Lower leg skin (tissue), 4 donors: ENCODE measurements around the gene TMPRSS6. TPM values are rescaled to one million over a fixed set of nuclear protein-coding genes. Genes with fewer than 3 reads are reported as not detected.

ENCODE experiments used
- DNase-seq, 2 donors: peaks; one replicate each; pipeline ENCODE4 v3.0.0-alpha.2; 2019; ENCODE audit warnings: low spot score in 2 of 2
- H3K4me3 ChIP-seq: fragments of 200-600 bp; sonication (generic); 2 replicates; pipeline ENCODE4 v1.5.1; 2017; ENCODE audit warnings: mild to moderate bottlenecking, low read depth; ENCODE audit not compliant: poor library complexity, severe bottlenecking
- POLR2A ChIP-seq, 2 donors: fragments of 450-650 bp; IDR thresholded peaks; one replicate each; pipeline ENCODE4 v1.6.1; 2016 to 2017; ENCODE audit warnings: antibody characterized with exemption in 2 of 2, mild to moderate bottlenecking in 1 of 2, moderate library complexity in 1 of 2
- WGBS, 2 donors: methylation state at CpG; one replicate each; pipeline ENCODE4 v1.1.5; 2018; 5-methylcytosine and 5-hydroxymethylcytosine counted together
- intact Hi-C: fragments of 100-400 bp; cut with DNase I; formaldehyde crosslinking; loops from one replicate; pipeline ENCODE4 v1.15.0; 2023; ENCODE audit warnings: low total_unique reads
- total RNA-seq, 4 donors: library from RNA; depleted of rRNA; stranded (reverse); fragments of >200 nt; gene quantifications; one replicate each; pipeline ENCODE4 v1.1.0, GENCODE V29; 2016
- TF ChIP-seq, protein P1 (sequence below), 3 donors: fragments of 450-650 bp; IDR thresholded peaks; one replicate each; pipeline ENCODE4 v1.5.1; 2016; ENCODE audit warnings: antibody characterized with exemption in 3 of 3, mild to moderate bottlenecking in 3 of 3, moderate library complexity in 2 of 3

TMPRSS6 gene
- total RNA-seq, 4 donors from 2014 or later = 0.65 to 7.5 (median 2.8) TPM

DNA sequence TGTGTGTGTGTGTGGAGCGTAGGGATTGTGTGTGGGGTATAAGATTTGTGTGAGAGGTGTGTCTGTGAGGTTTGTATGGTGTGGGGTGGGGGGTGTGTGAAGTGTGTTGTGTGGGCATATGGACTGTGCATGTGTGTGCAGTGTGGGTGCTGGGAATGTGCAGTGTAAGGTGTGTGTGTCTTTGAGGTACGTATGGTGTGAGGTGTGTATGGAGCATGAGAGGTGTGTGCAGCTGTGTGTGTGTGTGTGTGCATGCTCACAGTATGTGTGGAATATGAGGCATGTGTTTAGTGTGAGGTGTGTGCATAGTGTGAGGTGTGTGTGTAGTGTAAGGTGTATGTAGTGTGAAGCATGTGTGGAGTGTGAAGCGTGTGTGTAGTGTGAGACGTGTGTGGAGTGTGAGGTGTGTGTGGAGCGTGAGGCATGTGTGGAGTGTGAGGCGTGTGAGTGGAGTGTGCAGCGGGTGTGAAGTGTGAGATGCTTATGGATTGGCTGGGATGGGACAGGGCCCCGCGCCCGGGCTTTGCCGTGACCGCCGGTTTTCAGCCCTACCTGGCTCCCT lies 1.7 kb upstream of the TMPRSS6 start:
- TF ChIP-seq, protein P1, sequence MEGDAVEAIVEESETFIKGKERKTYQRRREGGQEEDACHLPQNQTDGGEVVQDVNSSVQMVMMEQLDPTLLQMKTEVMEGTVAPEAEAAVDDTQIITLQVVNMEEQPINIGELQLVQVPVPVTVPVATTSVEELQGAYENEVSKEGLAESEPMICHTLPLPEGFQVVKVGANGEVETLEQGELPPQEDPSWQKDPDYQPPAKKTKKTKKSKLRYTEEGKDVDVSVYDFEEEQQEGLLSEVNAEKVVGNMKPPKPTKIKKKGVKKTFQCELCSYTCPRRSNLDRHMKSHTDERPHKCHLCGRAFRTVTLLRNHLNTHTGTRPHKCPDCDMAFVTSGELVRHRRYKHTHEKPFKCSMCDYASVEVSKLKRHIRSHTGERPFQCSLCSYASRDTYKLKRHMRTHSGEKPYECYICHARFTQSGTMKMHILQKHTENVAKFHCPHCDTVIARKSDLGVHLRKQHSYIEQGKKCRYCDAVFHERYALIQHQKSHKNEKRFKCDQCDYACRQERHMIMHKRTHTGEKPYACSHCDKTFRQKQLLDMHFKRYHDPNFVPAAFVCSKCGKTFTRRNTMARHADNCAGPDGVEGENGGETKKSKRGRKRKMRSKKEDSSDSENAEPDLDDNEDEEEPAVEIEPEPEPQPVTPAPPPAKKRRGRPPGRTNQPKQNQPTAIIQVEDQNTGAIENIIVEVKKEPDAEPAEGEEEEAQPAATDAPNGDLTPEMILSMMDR (IDR thresholded peaks at IDR 0.05) = no peak
- TF ChIP-seq POLR2A (IDR thresholded peaks at IDR 0.05) = no peak
- WGBS, 2 donors = 87 to 89% methylated on average over 13 of the region's 13 CpGs
- H3K4me3 ChIP-seq = no peak overlapping the region
- no peak for DNase-seq
- intact Hi-C loops = no loop called here

DNA sequence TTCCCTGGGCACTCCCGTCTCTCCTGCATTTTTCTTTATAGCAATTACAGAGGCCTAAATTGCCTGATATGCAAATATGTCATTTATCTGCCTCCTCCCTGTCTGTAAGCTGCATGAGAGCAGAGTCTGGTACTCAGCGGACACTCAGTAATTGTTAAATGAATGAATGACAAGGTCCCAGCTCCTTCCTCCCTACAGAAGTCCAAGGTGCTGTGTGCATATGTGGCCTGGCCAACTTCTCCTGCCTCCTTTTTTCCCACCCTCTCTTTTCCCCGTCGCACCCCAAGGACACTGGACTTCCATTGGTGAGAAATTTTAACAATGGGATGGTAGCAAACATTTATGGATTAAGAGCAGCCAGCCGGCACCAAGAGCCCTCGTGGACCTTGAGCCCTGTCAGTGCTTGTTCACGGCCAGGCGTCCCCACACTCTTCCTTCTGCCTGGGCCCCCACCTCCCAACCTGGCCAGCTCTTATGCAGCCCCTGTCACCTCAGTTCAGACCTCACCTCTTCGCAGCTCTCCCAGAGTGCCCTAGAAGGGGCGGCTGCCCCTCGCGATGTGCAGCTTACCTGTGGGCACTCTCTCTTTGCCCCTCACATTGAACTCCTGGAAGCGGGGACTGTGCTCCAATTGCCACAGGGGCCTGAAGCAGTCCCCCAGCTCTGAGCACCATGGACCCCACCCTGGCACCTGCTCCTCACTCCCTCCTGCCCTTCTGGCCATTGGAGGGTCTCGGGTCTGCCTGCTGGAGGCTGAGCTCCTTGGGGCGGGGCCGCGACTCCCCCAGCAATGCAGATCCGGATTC lies 1.5 kb downstream of the TMPRSS6 start:
- TF ChIP-seq, protein P1 (IDR thresholded peaks at IDR 0.05) = no peak
- TF ChIP-seq POLR2A (IDR thresholded peaks at IDR 0.05) = no peak
- no peak for DNase-seq
- intact Hi-C loops = no loop called here
- H3K4me3 ChIP-seq = no peak overlapping the region
- 89 to 92% methylated on average over 18 of the region's 18 CpGs for WGBS, 2 donors

DNA sequence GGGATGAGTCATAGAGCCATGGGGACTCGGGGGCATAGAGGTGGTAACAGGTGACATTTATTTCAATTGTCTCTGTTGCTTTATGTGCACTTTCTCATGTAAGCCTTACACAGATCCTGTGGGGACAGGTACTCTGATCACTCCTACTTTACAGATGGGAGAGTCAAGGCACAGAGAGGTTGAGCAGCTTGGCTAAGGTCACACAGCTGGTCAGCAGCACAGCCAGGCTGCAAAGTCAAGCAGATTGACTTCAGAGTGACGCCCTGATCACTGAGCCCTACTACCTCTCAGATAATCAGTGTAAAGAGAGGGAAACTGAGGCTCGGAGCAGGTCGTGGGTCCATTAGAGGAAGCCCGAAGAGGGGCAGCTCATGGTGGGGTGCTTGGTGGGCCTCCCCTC lies 3.5 kb downstream of the TMPRSS6 start:
- no peak overlapping the region for H3K4me3 ChIP-seq
- WGBS, 2 donors = 74 to 85% methylated on average over 5 of the region's 5 CpGs
- TF ChIP-seq, protein P1 (IDR thresholded peaks at IDR 0.05) = no peak
- TF ChIP-seq POLR2A (IDR thresholded peaks at IDR 0.05) = no peak
- intact Hi-C loops = no loop called here
- no peak for DNase-seq

DNA sequence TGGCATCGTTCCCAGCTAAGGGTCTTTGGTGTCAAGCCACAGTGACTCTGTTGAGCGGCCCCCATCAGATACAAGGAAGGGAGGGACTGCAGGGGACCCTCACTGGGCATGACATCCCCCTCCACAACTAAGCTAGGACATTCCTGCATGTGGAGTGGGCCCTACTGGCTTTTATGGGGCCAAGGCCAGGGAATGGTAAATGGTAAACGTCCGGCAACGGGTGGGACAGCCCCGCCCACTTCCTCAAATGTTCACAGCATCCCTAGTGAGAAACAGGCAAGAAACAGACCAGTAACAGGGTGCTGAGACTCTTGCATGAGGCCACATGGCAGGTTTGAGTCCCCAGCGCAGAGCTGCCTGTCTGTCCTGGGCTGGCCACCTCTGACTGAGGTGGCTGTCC lies 4.4 kb downstream of the TMPRSS6 start:
- intact Hi-C loops = no loop called here
- 31 to 42% methylated on average over 7 of the region's 7 CpGs for WGBS, 2 donors
- no peak for TF ChIP-seq POLR2A (IDR thresholded peaks at IDR 0.05)
- TF ChIP-seq, protein P1 (IDR thresholded peaks at IDR 0.05) = no peak

DNA sequence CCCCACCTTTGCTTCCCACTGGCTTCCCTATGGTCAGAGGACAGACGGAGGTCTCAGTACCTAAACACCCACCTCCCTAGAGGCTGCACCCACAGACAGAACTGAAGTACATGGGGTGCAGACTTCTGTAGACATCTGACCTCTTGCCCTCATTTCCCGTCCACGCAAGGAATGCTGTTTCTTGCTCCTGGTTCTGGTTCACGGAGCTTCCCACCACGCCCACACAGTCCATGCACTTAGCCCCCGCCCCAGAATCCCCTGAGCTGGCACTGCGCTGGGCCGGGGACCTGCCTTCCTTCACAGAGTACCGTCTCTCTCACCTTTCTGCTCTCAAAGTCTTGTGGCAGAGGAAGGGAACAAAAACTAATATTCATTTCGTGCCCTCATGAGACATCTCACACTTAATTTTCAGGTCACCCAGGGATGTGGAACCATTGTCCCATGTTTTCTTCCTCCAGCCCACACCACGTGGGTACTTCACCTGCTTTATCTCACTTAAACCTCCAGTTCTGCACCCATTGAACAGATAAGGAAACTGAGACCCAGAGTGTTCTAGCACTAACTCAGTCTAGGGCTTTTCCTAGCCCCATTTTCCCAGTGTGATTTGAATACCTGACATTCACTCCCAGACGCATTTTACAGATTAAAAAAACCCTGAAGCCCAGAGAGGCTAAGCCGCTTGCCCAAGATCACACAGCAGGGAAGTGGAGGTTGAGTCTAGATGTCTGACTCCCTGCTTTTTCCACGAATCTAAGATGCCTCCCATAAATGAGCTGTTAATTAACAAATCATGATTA lies 5.7 kb downstream of the TMPRSS6 start:
- WGBS, 2 donors = 62 to 66% methylated on average over 14 of the region's 14 CpGs
- intact Hi-C loops = no loop called here
- H3K4me3 ChIP-seq = no peak overlapping the region
- DNase-seq = no peak
- TF ChIP-seq, protein P1 (IDR thresholded peaks at IDR 0.05) = no peak
- TF ChIP-seq POLR2A (IDR thresholded peaks at IDR 0.05) = no peak

More for the DNA sequence above, 4.4 kb downstream of the TMPRSS6 start:
- no peak overlapping the region for H3K4me3 ChIP-seq
- DNase-seq = no peak
